ENCODE measurements around the gene MRPL17.
A peak's percentile ranks its signal among the peaks of the same experiment; 100 is the strongest.
"Not testable (repeated sequence)": the region's sequence is repeated elsewhere in the genome, so short reads cannot be mapped to it uniquely, and the experiment has no call there.

The MRPL17 gene

DNA sequence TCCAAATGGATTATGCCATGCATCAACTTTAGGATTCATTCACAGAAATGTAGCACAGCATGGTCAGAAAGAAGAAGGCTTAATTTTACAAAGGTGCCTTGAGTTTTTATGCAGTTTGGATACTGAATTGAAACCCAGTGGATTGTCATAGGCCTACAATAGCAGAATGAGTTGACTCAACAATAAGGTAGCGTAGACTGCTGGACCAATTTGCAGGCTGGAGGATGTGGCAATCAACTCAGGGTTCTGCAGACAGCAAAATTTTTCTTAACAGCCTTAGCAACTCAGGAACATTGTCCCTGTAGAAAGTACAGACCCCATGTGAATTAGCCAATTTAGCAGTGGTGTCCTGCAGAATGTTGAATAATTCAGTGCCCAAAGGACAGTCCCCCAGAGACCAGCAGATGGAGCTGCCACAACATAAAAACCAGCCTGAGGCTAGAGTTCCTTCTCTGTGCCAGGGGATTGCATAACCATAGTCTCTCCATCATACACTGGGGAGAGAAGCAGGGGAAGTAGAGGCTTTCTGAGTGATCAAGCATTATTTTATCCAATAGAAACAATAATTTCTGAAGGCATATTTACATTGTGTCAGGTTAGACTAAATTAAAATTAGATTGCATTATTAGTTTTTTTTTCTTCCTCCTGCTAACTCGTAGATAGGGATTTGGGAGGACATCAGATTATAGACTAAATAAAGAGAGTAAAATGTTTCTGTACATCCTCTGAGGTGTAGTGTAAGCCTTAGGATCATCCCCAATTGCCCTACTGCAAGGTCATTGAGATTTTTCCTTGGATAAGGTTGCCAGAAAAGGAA is 20.3 kb upstream of the MRPL17 start:
- Histone ChIP-seq H3K9me3 (ENCODE audit: control insufficient read depth in 1 of 2, low read length in 2 of 2) (no peaks in the 10 kb centered on the region), H3K27ac (ENCODE audit: low read length) (no peak overlapping the region), H3K27me3 (ENCODE audit: low read depth, low read length) (no peaks in the 10 kb centered on the region), H3K4me1 (ENCODE audit: control insufficient read depth in 1 of 2, insufficient read depth in 2 of 2, low read length in 2 of 2) (no peaks in the 10 kb centered on the region), H3K36me3 (ENCODE audit: control insufficient read depth in 1 of 2, insufficient read depth in 2 of 2, low read length in 2 of 2) (no peaks in the 10 kb centered on the region), H3K4me3 (ENCODE audit: low read depth in 1 of 2, low read length in 2 of 2) (no peak overlapping the region)

DNA sequence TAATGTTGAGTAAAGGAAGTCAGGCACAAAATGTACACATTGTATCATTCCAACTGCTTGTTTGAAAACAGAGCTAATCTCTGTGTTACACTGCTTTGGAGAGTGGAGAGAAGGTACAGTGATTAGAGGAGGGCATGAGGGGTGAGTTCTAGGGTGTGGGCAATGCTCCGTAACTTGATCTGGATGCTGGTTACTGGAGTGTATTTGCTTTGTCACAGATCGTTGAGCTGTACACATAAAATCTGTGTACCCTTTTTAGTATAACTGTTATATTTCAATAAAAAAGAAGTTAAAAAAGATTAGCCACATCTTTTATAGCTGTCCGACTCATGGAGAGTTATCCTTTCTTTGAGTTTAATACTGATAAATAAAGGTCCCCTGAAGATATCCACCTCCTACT is 18.8 kb upstream of the MRPL17 start:
- not testable (repeated sequence) for H3K4me3 ChIP-seq (ENCODE audit: low read depth in 1 of 2, low read length in 2 of 2); H3K27me3 ChIP-seq (ENCODE audit: low read depth, low read length)

DNA sequence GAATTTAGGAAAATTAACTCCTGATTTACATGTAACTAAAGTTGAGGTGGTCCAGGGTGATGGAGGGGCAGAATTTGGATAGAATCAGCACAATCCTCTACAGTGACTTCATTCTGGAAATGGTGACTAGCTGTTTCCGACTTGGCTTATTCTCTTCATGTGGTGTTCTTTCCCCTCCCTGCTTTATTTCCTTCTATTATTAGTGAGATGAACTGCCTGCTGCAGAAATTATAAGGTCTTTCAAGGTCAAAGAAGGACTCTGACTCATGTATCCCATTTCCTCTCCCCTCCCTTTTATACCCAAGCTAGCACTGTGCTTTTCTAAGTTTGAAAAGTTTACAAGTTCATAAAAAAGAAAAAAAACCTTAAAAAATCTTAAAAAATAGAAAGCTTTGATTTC is 12.2 kb upstream of the MRPL17 start:
- peak overlapping the region; percentile 72 for H3K27ac ChIP-seq (ENCODE audit: low read length)
- H3K36me3 ChIP-seq (ENCODE audit: control insufficient read depth in 1 of 2, insufficient read depth in 2 of 2, low read length in 2 of 2): no peaks in the 10 kb centered on the region
- H3K4me1 ChIP-seq (ENCODE audit: control insufficient read depth in 1 of 2, insufficient read depth in 2 of 2, low read length in 2 of 2): peaks cover 4 to 10% of the 10 kb centered on the region in 2 donors
- no peaks in the 10 kb centered on the region for H3K9me3 ChIP-seq (ENCODE audit: control insufficient read depth in 1 of 2, low read length in 2 of 2)
- no peak overlapping the region for H3K4me3 ChIP-seq (ENCODE audit: low read depth in 1 of 2, low read length in 2 of 2)
- H3K27me3 ChIP-seq (ENCODE audit: low read depth, low read length): no peaks in the 10 kb centered on the region

More for the DNA sequence above, 18.8 kb upstream of the MRPL17 start:
- H3K9me3 ChIP-seq (ENCODE audit: control insufficient read depth in 1 of 2, low read length in 2 of 2); H3K36me3 ChIP-seq (ENCODE audit: control insufficient read depth in 1 of 2, insufficient read depth in 2 of 2, low read length in 2 of 2); H3K27ac ChIP-seq (ENCODE audit: low read length); H3K4me1 ChIP-seq (ENCODE audit: control insufficient read depth in 1 of 2, insufficient read depth in 2 of 2, low read length in 2 of 2): not testable (repeated sequence)

DNA sequence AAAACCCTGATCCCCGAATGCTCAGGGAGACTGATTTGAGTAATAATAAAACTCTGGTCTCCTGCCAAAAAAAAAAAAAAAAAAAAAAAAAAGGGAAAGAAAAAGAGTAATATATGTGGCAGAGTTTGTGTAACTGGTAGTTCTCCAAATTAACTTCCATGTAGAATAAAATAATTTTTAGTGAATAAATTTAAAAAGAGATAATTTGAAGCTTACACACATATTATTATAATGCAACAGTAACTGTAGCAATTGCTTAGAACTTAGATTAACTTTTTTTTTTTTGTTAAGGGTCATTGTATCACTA is 11.0 kb upstream of the MRPL17 start:
- no peak overlapping the region for H3K4me3 ChIP-seq (ENCODE audit: low read depth in 1 of 2, low read length in 2 of 2)
- H3K27ac ChIP-seq (ENCODE audit: low read length): peak overlapping the region; percentile 72
- H3K9me3 ChIP-seq (ENCODE audit: control insufficient read depth in 1 of 2, low read length in 2 of 2): no peaks in the 10 kb centered on the region
- H3K4me1 ChIP-seq (ENCODE audit: control insufficient read depth in 1 of 2, insufficient read depth in 2 of 2, low read length in 2 of 2): peaks cover 4 to 10% of the 10 kb centered on the region in 2 donors
- no peaks in the 10 kb centered on the region for H3K27me3 ChIP-seq (ENCODE audit: low read depth, low read length)
- no peaks in the 10 kb centered on the region for H3K36me3 ChIP-seq (ENCODE audit: control insufficient read depth in 1 of 2, insufficient read depth in 2 of 2, low read length in 2 of 2)

DNA sequence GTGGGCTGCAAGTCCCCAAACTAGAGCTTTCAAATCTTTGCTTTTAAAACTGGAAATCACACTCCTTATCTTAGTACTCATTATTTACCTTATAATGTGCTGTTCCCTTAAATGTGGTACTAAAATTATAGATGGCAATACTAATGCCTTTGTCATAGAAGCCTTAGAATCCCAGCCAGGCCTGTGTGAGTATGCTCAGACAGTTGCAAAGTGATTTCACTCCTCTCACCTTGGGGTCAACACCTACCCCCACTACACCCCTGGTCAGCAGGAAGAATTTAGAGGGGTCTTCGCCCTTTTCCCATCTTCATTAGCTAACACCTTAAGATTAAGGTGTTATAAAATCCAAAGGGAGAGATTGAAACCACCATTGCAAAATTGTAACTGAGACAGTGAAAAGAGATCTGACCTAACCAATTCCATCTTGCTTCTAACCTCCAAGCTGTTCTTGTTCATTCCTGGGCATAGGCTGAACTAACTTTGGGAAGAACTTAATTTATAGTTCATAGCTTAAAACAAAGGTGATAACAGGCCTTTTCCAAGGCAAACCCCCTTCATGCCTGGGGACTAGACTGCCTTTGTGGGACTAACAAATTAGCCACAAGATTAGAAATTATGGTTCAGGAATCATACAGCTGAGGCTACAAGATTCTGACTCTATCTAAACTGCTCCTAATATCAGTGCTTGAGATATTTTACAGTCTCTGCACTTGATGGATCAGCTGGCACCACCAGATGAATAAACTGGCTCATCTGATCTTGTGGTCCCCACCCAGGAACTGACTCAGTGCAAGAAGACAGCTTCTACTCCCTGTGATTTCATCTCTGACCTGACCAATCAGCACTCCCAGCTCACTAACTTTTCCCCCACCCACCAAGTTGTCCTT is 10.4 kb upstream of the MRPL17 start:
- Histone ChIP-seq H3K36me3 (ENCODE audit: control insufficient read depth in 1 of 2, insufficient read depth in 2 of 2, low read length in 2 of 2) (no peaks in the 10 kb centered on the region), H3K9me3 (ENCODE audit: control insufficient read depth in 1 of 2, low read length in 2 of 2) (no peaks in the 10 kb centered on the region), H3K4me3 (ENCODE audit: low read depth in 1 of 2, low read length in 2 of 2) (no peak overlapping the region), H3K4me1 (ENCODE audit: control insufficient read depth in 1 of 2, insufficient read depth in 2 of 2, low read length in 2 of 2) (peaks cover 4 to 10% of the 10 kb centered on the region in 2 donors), H3K27ac (ENCODE audit: low read length) (no peak overlapping the region), H3K27me3 (ENCODE audit: low read depth, low read length) (no peaks in the 10 kb centered on the region)

DNA sequence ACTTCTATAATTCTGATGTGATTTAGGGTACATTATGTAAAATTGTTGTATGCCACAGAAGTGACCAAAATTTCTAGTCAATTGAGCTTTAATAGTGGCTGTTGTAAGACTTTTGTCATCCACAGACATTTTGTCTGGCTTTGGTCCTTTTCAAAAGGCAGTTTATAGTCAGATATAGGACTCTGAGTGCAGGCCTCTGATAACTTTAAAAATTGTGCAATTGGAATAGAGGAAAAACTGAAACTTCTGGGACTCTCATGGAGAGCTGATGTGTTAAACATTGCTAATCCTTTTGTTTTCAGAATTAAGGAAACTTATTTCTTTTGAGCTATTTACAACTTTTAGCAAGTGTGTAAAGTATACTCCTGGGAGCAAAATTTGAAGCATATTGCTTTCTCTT is 9.0 kb upstream of the MRPL17 start:
- no peak overlapping the region for H3K27ac ChIP-seq (ENCODE audit: low read length)
- no peaks in the 10 kb centered on the region for H3K9me3 ChIP-seq (ENCODE audit: control insufficient read depth in 1 of 2, low read length in 2 of 2)
- H3K27me3 ChIP-seq (ENCODE audit: low read depth, low read length): no peaks in the 10 kb centered on the region

DNA sequence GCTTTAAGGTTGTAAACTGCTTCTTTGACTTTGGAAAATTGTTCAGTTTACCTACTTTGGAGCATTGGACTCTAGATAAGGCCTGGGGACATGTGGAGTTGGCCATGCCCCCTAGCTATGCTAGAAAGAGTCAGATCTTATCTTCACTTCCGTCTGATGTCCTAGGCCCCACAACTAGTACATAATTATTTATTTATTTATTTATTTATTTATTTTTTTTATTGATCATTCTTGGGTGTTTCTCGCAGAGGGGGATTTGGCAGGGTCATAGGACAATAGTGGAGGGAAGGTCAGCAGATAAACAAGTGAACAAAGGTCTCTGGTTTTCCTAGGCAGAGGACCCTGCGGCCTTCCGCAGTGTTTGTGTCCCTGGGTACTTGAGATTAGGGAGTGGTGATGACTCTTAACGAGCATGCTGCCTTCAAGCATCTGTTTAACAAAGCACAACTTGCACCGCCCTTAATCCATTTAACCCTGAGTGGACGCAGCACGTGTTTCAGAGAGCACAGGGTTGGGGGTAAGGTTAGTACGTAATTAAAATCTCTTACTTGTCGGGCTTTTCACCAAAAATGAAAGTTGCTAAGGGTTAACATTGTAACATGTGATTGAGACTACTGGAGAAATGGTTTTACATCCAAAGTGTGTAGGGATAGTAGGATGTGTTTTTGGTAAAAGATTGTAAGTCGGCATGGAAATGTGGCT is 7.4 kb upstream of the MRPL17 start:
- not testable (repeated sequence) for H3K9me3 ChIP-seq (ENCODE audit: control insufficient read depth in 1 of 2, low read length in 2 of 2); H3K27me3 ChIP-seq (ENCODE audit: low read depth, low read length); H3K27ac ChIP-seq (ENCODE audit: low read length); H3K4me1 ChIP-seq (ENCODE audit: control insufficient read depth in 1 of 2, insufficient read depth in 2 of 2, low read length in 2 of 2); H3K4me3 ChIP-seq (ENCODE audit: low read depth in 1 of 2, low read length in 2 of 2); H3K36me3 ChIP-seq (ENCODE audit: control insufficient read depth in 1 of 2, insufficient read depth in 2 of 2, low read length in 2 of 2)

More for the DNA sequence above, 9.0 kb upstream of the MRPL17 start:
- no peak overlapping the region for H3K4me3 ChIP-seq (ENCODE audit: low read depth in 1 of 2, low read length in 2 of 2)
- no peaks in the 10 kb centered on the region for H3K36me3 ChIP-seq (ENCODE audit: control insufficient read depth in 1 of 2, insufficient read depth in 2 of 2, low read length in 2 of 2)
- peaks cover 4 to 10% of the 10 kb centered on the region in 2 donors for H3K4me1 ChIP-seq (ENCODE audit: control insufficient read depth in 1 of 2, insufficient read depth in 2 of 2, low read length in 2 of 2)

DNA sequence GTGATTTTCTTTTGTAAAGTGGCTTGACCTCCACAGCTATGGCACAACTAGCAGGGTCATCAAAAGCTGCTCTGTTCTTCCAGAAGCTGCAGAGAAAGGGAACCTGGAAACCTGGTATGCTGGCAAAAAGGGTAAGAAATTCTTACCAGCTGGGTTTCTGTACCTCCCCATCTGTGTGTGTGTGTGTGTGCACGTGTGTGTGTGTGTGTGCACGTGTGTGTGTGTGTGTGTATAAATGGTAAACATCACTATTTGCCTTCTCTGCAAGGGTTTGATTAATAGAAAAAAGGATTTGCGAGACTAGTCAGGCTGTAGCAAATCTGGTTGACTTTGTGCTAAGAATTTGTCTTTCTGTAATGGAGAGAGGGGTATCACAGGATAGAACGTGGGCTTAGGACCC is 4.7 kb upstream of the MRPL17 start:
- Histone ChIP-seq H3K4me1 (ENCODE audit: control insufficient read depth in 1 of 2, insufficient read depth in 2 of 2, low read length in 2 of 2) (peaks cover 0 to 5% of the 10 kb centered on the region in 2 donors), H3K27ac (ENCODE audit: low read length) (no peak overlapping the region), H3K4me3 (ENCODE audit: low read depth in 1 of 2, low read length in 2 of 2) (no peak overlapping the region), H3K27me3 (ENCODE audit: low read depth, low read length) (no peaks in the 10 kb centered on the region), H3K9me3 (ENCODE audit: control insufficient read depth in 1 of 2, low read length in 2 of 2) (no peaks in the 10 kb centered on the region), H3K36me3 (ENCODE audit: control insufficient read depth in 1 of 2, insufficient read depth in 2 of 2, low read length in 2 of 2) (no peaks in the 10 kb centered on the region)

DNA sequence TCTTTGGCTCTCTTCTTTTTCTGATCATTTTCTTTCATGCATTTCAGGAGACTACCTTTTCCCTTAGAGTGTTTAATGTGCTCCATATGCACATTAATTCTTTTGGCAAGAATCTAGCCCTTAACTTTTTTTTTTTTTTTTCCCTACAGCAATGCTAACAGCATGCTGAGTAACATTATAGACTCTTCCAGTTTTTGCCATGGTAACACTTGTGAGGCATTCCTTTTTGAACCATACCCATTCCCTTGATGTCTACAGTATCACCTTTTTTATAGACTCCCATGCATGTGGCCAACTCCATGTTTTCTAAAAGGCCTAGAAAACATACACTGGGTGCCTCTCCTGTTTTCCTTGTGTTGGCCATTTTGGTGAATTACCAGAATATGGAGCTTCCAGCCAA is 2.9 kb upstream of the MRPL17 start:
- Histone ChIP-seq H3K4me3 (ENCODE audit: low read depth in 1 of 2, low read length in 2 of 2) (no peak overlapping the region), H3K27ac (ENCODE audit: low read length) (no peak overlapping the region), H3K36me3 (ENCODE audit: control insufficient read depth in 1 of 2, insufficient read depth in 2 of 2, low read length in 2 of 2) (peaks cover 5 to 6% of the 10 kb centered on the region in 2 donors), H3K9me3 (ENCODE audit: control insufficient read depth in 1 of 2, low read length in 2 of 2) (no peaks in the 10 kb centered on the region), H3K27me3 (ENCODE audit: low read depth, low read length) (no peaks in the 10 kb centered on the region), H3K4me1 (ENCODE audit: control insufficient read depth in 1 of 2, insufficient read depth in 2 of 2, low read length in 2 of 2) (peaks cover 6 to 22% of the 10 kb centered on the region in 2 donors)

DNA sequence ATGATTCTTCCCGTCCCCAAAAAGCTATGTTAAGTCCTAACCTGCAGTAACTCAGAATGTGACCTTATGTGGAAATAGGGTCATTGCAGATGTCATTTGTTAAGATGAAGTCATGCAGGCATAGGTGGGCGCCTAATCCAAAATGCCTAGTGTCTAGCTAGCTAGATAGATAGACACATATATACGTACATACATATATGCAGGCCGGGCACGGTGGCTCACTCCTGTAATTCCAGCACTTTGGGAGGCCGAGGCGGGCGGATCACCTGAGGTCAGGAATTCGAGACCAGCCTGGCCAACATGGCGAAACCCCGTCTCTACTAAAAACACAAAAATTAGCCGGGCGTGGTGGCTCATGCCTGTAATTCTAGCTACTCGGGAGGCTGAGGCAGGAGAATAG is 928 bp upstream of the MRPL17 start:
- Histone ChIP-seq H3K27ac (ENCODE audit: low read length) (peak overlapping the region; percentile 93), H3K4me3 (ENCODE audit: low read depth in 1 of 2, low read length in 2 of 2) (peak overlapping the region in 1 of 2 donors; percentile 63), H3K4me1 (ENCODE audit: control insufficient read depth in 1 of 2, insufficient read depth in 2 of 2, low read length in 2 of 2) (peaks cover 6 to 26% of the 10 kb centered on the region in 2 donors), H3K36me3 (ENCODE audit: control insufficient read depth in 1 of 2, insufficient read depth in 2 of 2, low read length in 2 of 2) (peaks cover 12 to 14% of the 10 kb centered on the region in 2 donors)
- H3K27me3 ChIP-seq (ENCODE audit: low read depth, low read length); H3K9me3 ChIP-seq (ENCODE audit: control insufficient read depth in 1 of 2, low read length in 2 of 2): not testable (repeated sequence)

DNA sequence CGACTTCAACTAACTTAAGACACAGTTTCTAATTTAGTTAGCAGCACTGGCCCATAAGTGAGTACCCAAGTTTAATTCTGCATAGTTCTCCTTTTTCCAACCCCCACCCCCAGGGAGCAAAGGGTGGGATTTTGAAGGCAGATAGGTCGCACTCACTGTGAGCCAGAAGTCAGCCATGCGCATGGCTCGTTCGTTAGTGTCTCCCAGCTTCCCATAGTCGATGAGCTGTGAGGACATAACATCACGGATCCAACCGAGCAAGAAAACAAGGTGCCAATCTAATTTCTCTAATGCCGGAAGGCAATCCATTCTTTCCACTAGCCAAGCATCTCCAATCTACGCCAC is 577 bp downstream of the MRPL17 start:
- Histone ChIP-seq H3K27ac (ENCODE audit: low read length) (peak overlapping the region; percentile 88), H3K27me3 (ENCODE audit: low read depth, low read length) (no peaks in the 10 kb centered on the region), H3K4me3 (ENCODE audit: low read depth in 1 of 2, low read length in 2 of 2) (peak overlapping the region; percentile 84 to 96), H3K36me3 (ENCODE audit: control insufficient read depth in 1 of 2, insufficient read depth in 2 of 2, low read length in 2 of 2) (peaks cover 12 to 14% of the 10 kb centered on the region in 2 donors), H3K4me1 (ENCODE audit: control insufficient read depth in 1 of 2, insufficient read depth in 2 of 2, low read length in 2 of 2) (peaks cover 6 to 26% of the 10 kb centered on the region in 2 donors), H3K9me3 (ENCODE audit: control insufficient read depth in 1 of 2, low read length in 2 of 2) (no peaks in the 10 kb centered on the region)

Measured in muscle layer of duodenum (tissue), 2 donors.